HCT116 (cell line): ENCODE measurements around the gene ACSL5. TPM values are rescaled to one million over a fixed set of nuclear protein-coding genes. Genes with fewer than 3 reads are reported as not detected.
A peak's percentile ranks its signal among the peaks of the same experiment; 100 is the strongest.

Experiments used
- ATAC-seq: fragments of 200-7000 bp; cut with Tn5 transposase; 2 replicates; pipeline ENCODE4 v1.9.1; 2020; ENCODE audit warnings: mild to moderate bottlenecking, moderate library complexity
- BruUV-seq: library from RNA; stranded (reverse); fragments of 400-500 nt; replicated peaks from 2 replicates; lab custom pipeline; 2021; lab: Mats Ljungman, UMichigan
- CTCF ChIA-PET: fragments of 300-600 bp; sonication (Branson Sonifier 250); formaldehyde crosslinking; loops from one replicate; lab custom pipeline; 2021; ENCODE audit warnings: antibody characterized with exemption; lab: Charles Lee
- POLR2A ChIA-PET: fragments of 300-600, 350-600 bp; sonication (Branson Sonifier 250); formaldehyde crosslinking; loops from one replicate; lab custom pipeline; 2021; ENCODE audit warnings: antibody characterized with exemption; lab: Charles Lee
- RAD21 ChIA-PET, 2 experiments: fragments of 300-600 bp; sonication (Branson Sonifier 250); formaldehyde crosslinking; loops; one replicate each; lab custom pipeline; 2023; ENCODE audit warnings: low total read pairs in 2 of 2; ENCODE audit not compliant: uncharacterized antibody in 2 of 2, unreplicated experiment in 2 of 2, low non-redundant PET in 1 of 2; lab: Charles Lee
- DNase-seq: peaks from one replicate; pipeline ENCODE4 v3.0.0-alpha.2; 2010; ENCODE audit warnings: low read depth, low spot score
- H2AFZ ChIP-seq: fragments of 200-600 bp; shearing (Covaris generic), sonication (generic); 2 replicates; pipeline ENCODE4 v1.6.1; 2017; ENCODE audit warnings: low read depth, mixed run types, mixed read lengths, antibody characterized with exemption, low read length; ENCODE audit not compliant: poor library complexity, severe bottlenecking
- H3K27ac ChIP-seq: 2 replicates; pipeline ENCODE4 v1.5.1; 2012; ENCODE audit warnings: low read depth, low read length
- H3K27me3 ChIP-seq: fragments of 200-600 bp; sonication (generic); 2 replicates; pipeline ENCODE4 v1.6.1; 2016; ENCODE audit warnings: mixed run types, low read length, mixed read lengths; ENCODE audit not compliant: insufficient read depth
- H3K36me3 ChIP-seq, 2 experiments: fragments of 200-500 bp in 1 of 2; fragments of 200-600 bp in 1 of 2; sonication (Bioruptor generic) in 1 of 2; sonication (generic) in 1 of 2; 2 replicates each; pipeline versions ENCODE4 v1.5.1 to v1.6.1; 2014 to 2016; ENCODE audit warnings: low read length in 2 of 2, inconsistent platforms in 1 of 2, mixed read lengths in 1 of 2, mixed run types in 1 of 2; ENCODE audit not compliant: insufficient read depth in 2 of 2, control insufficient read depth in 1 of 2
- H3K4me1 ChIP-seq, 2 experiments: fragments of 200-600 bp in 1 of 2; sonication (generic) in 1 of 2; 2 replicates each; pipeline versions ENCODE4 v1.5.1 to v1.6.1; 2012 to 2017; ENCODE audit warnings: low read length in 2 of 2, inconsistent platforms in 1 of 2, mild to moderate bottlenecking in 1 of 2, mixed read lengths in 1 of 2, mixed run types in 1 of 2, moderate library complexity in 1 of 2; ENCODE audit not compliant: insufficient read depth in 2 of 2, control insufficient read depth in 1 of 2
- H3K4me2 ChIP-seq: fragments of 200-600 bp; sonication (generic); 2 replicates; pipeline ENCODE4 v1.6.1; 2017; ENCODE audit warnings: mixed run types, low read length, mixed read lengths
- H3K4me3 ChIP-seq, 2 experiments: fragments of 200-600 bp in 1 of 2; sonication (generic) in 1 of 2; replicated peaks in 1 of 2; 2 replicates each; pipeline ENCODE4 v1.5.1; 2011 to 2016; ENCODE audit warnings: low read length in 2 of 2, control low read depth in 1 of 2, low read depth in 1 of 2, mild to moderate bottlenecking in 1 of 2, mixed read lengths in 1 of 2, mixed run types in 1 of 2
- H3K79me2 ChIP-seq: fragments of 200-600 bp; sonication (generic); 2 replicates; pipeline ENCODE4 v1.6.1; 2017; ENCODE audit warnings: mild to moderate bottlenecking, mixed run types, low read length, moderate library complexity, mixed read lengths; ENCODE audit not compliant: insufficient read depth
- H3K9ac ChIP-seq: fragments of 200-600 bp; sonication (generic); 2 replicates; pipeline ENCODE4 v1.6.1; 2016; ENCODE audit warnings: low read length, mixed read lengths
- H3K9me2 ChIP-seq: fragments of 200-600 bp; sonication (generic), shearing (Covaris generic); 2 replicates; pipeline ENCODE4 v1.6.1; 2017; ENCODE audit warnings: mixed run types, mild to moderate bottlenecking, moderate library complexity; ENCODE audit not compliant: insufficient read depth
- H3K9me3 ChIP-seq, 2 experiments: fragments of 200-500 bp in 1 of 2; fragments of 200-600 bp in 1 of 2; sonication (Bioruptor generic) in 1 of 2; sonication (generic) in 1 of 2; 2 replicates each; pipeline ENCODE4 v1.6.1; 2014 to 2017; ENCODE audit warnings: low read length in 2 of 2, mixed read lengths in 2 of 2, inconsistent platforms in 1 of 2, low read depth in 1 of 2, mild to moderate bottlenecking in 1 of 2, mixed run types in 1 of 2, moderate library complexity in 1 of 2; ENCODE audit not compliant: control insufficient read depth in 1 of 2, insufficient read depth in 1 of 2
- H4K20me1 ChIP-seq: fragments of 200-600 bp; sonication (generic), shearing (Covaris generic); 2 replicates; pipeline ENCODE4 v1.6.1; 2017; ENCODE audit warnings: mixed run types, mild to moderate bottlenecking, moderate library complexity; ENCODE audit not compliant: insufficient read depth
- CEBPB ChIP-seq: IDR thresholded peaks from 2 replicates; pipeline ENCODE4 v1.6.1; 2012; ENCODE audit warnings: low read depth
- EGR1 ChIP-seq: IDR thresholded peaks from 2 replicates; pipeline ENCODE4 v1.6.1; 2012; ENCODE audit warnings: low read depth
- ELF1 ChIP-seq: IDR thresholded peaks from 2 replicates; pipeline ENCODE4 v1.6.1; 2012; ENCODE audit warnings: low read depth, borderline replicate concordance
- EZH2phosphoT487 ChIP-seq: fragments of 200-600 bp; IDR thresholded peaks from 2 replicates; pipeline ENCODE4 v1.6.1; 2018; ENCODE audit warnings: antibody characterized with exemption, borderline replicate concordance
- MAX ChIP-seq: IDR thresholded peaks from 2 replicates; pipeline ENCODE4 v1.6.1; 2012
- POLR2A ChIP-seq: IDR thresholded peaks from 2 replicates; pipeline ENCODE4 v1.7.0; 2011; ENCODE audit warnings: borderline replicate concordance; ENCODE audit not compliant: insufficient read depth, insufficient read length; ENCODE audit errors: extremely low read depth
- RAD21 ChIP-seq: IDR thresholded peaks from 2 replicates; pipeline ENCODE4 v1.6.1; 2012; ENCODE audit warnings: low read depth, mild to moderate bottlenecking
- SIN3A ChIP-seq: IDR thresholded peaks from 2 replicates; pipeline ENCODE4 v1.6.1; 2012; ENCODE audit warnings: low read depth
- SP1 ChIP-seq: IDR thresholded peaks from 2 replicates; pipeline ENCODE4 v1.6.1; 2012; ENCODE audit warnings: low read depth
- ZBTB33 ChIP-seq: IDR thresholded peaks from 2 replicates; pipeline ENCODE4 v1.6.1; 2011; ENCODE audit warnings: mild to moderate bottlenecking, low read length, moderate library complexity; ENCODE audit not compliant: insufficient replicate concordance; ENCODE audit errors: extremely low read depth
- ZFX ChIP-seq: fragments of 450-650 bp; IDR thresholded peaks from 2 replicates; pipeline ENCODE4 v1.6.1; 2017
- intact Hi-C: fragments of 100-400 bp; cut with micrococcal nuclease; formaldehyde crosslinking; loops from 2 replicates; pipeline ENCODE4 v1.10.0; 2022
- total RNA-seq: library from RNA; stranded (reverse); gene quantifications from one replicate; pipeline ENCODE4 v1.2.1, GENCODE V29; 2021; ENCODE audit not compliant: unreplicated experiment
- TF ChIP-seq, protein P1 (sequence below), 3 experiments: fragments of 200-600 bp in 1 of 3; sonication (generic) in 1 of 3; IDR thresholded peaks in 2 of 3; conservative IDR thresholded peaks in 1 of 3; 2 replicates each; pipeline ENCODE4 v1.5.1; 2012 to 2017; ENCODE audit warnings: low read depth in 2 of 3, low read length in 2 of 3, antibody characterized with exemption in 1 of 3, borderline replicate concordance in 1 of 3, control low read depth in 1 of 3, mild to moderate bottlenecking in 1 of 3, mixed read lengths in 1 of 3, mixed run types in 1 of 3, moderate library complexity in 1 of 3; ENCODE audit not compliant: insufficient read depth in 1 of 3

Gene ACSL5
- total RNA-seq, 1 experiment from 2014 or later = 195 TPM

GRCh38 chr10:112433136-112433535 lies 59.2 kb downstream of the ACSL5 start:
- ChIA-PET RAD21 (no interaction called here), CTCF (interaction anchor here (1.2 to 4.2 kb wide), 6 partner anchors 12 to 317 kb away, joined by 3 to 90 read pairs (median 28); no protein-coding TSS in a partner anchor), POLR2A (no interaction called here)
- peaks cover 13% of the 10 kb centered on the region; the same call in 1 of the 2 replicates for H3K79me2 ChIP-seq
- no peaks in the 10 kb centered on the region for H3K27me3 ChIP-seq
- TF ChIP-seq MAX = no peak
- TF ChIP-seq ZBTB33 = no peak
- peak; percentile 21; the same call in 1 of the 2 replicates for TF ChIP-seq EGR1
- TF ChIP-seq ELF1 = no peak
- H3K36me3 ChIP-seq = peaks cover 55 to 72% of the 10 kb centered on the region in 2 experiments
- H3K4me1 ChIP-seq = peaks cover 11 to 37% of the 10 kb centered on the region in 2 experiments; a peak in 3 of 4 replicates
- no peaks in the 10 kb centered on the region for H3K9me2 ChIP-seq
- no peak overlapping the region for H3K27ac ChIP-seq
- no peaks in the 10 kb centered on the region for H4K20me1 ChIP-seq
- no peak overlapping the region for H3K4me2 ChIP-seq
- H3K4me3 ChIP-seq = no peak overlapping the region
- H3K9me3 ChIP-seq = no peaks in the 10 kb centered on the region
- DNase-seq (no peak), ATAC-seq (no peak)
- H2AFZ ChIP-seq = no peak overlapping the region
- BruUV-seq = no TSS peak
- intact Hi-C loops = loop anchor here (5.0 to 10.0 kb wide), 2 partner anchors 251 to 678 kb away; partner anchors contain the start of gene GPAM
- no peak overlapping the region for H3K9ac ChIP-seq

DNA sequence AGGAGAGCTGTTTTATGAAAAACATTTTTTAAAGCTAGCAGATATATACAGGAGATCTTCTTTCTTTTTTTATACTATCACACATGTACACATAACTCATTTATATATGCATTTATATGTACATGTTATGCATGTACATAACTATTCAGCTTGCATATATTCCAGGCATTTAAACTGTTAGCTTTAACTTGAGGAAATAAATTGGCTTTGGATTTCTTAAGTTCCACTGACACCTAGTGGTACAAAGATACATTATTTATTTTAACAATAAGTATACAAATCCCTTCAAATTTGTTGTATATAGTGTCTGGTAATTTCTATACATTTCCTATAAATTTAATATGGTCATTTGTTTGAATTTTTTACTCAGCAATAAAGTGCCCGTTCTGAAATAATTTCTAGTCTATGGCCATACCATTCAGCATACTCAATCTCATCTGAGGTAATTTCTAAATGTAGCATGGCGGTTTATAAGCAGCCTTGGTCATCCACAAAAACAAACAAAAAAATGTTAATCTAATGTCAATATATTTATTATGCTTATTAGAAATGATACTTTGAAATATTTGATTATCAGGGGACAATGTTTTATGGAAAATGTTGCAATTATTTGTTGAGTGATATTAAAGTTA lies 61.2 kb downstream of the ACSL5 start:
- intact Hi-C loops = loop anchor here (1.0 to 10.0 kb wide), 6 partner anchors 114 to 680 kb away; partner anchors contain the start of gene GPAM
- RAD21 ChIA-PET = interaction anchor here (0.8 to 1.6 kb wide), 12 partner anchors 10 to 298 kb away, joined by 3 to 8 read pairs (median 4); no protein-coding TSS in a partner anchor
- POLR2A ChIA-PET = interaction anchor here (0.7 to 2.0 kb wide), 8 partner anchors 9 to 1688 kb away, joined by 3 to 6 read pairs (median 3); partner anchors contain the start of gene ACSL5
- no peak overlapping the region for H3K4me3 ChIP-seq
- no peak overlapping the region for H3K9ac ChIP-seq
- H3K79me2 ChIP-seq = peaks cover 14% of the 10 kb centered on the region
- CTCF ChIA-PET = interaction anchor here (0.6 to 4.2 kb wide), 53 partner anchors 9 to 1128 kb away, joined by 3 to 90 read pairs (median 5); partner anchors contain the start of genes ACSL5, GPAM, VTI1A and ZDHHC6
- peaks cover 67 to 75% of the 10 kb centered on the region in 2 experiments for H3K36me3 ChIP-seq
- no peak overlapping the region for H3K4me2 ChIP-seq
- H4K20me1 ChIP-seq = no peaks in the 10 kb centered on the region
- H3K27me3 ChIP-seq = no peaks in the 10 kb centered on the region
- peaks cover 4 to 18% of the 10 kb centered on the region in 2 experiments; a peak in 3 of 4 replicates for H3K4me1 ChIP-seq
- no peak for TF ChIP-seq EZH2phosphoT487
- TF ChIP-seq RAD21 = peak; percentile 98
- no peak for TF ChIP-seq SIN3A
- TF ChIP-seq SP1 = 0 out of 2 replicates have a peak, but pooled peaks have one; percentile 8
- TF ChIP-seq ZFX = no peak
- 0 out of 2 replicates have a peak, but pooled peaks have one; percentile 25 for TF ChIP-seq CEBPB
- TF ChIP-seq POLR2A = no peak
- TF ChIP-seq, protein P1, sequence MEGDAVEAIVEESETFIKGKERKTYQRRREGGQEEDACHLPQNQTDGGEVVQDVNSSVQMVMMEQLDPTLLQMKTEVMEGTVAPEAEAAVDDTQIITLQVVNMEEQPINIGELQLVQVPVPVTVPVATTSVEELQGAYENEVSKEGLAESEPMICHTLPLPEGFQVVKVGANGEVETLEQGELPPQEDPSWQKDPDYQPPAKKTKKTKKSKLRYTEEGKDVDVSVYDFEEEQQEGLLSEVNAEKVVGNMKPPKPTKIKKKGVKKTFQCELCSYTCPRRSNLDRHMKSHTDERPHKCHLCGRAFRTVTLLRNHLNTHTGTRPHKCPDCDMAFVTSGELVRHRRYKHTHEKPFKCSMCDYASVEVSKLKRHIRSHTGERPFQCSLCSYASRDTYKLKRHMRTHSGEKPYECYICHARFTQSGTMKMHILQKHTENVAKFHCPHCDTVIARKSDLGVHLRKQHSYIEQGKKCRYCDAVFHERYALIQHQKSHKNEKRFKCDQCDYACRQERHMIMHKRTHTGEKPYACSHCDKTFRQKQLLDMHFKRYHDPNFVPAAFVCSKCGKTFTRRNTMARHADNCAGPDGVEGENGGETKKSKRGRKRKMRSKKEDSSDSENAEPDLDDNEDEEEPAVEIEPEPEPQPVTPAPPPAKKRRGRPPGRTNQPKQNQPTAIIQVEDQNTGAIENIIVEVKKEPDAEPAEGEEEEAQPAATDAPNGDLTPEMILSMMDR (IDR thresholded peaks at IDR 0.05 in 2 of 3, conservative IDR thresholded peaks at IDR 0.05 in 1 of 3; ENCODE audit: borderline replicate concordance in 1 of 3, insufficient read depth in 1 of 3, low read depth in 2 of 3, low read length in 2 of 3) = peak; percentile 13 to 93 (median 82); a peak in 5 of 6 replicates
- H3K27ac ChIP-seq = no peak overlapping the region
- H3K9me3 ChIP-seq = no peaks in the 10 kb centered on the region
- H2AFZ ChIP-seq = no peak overlapping the region
- no TSS peak for BruUV-seq
- ATAC-seq (peak; percentile 65), DNase-seq (peak; percentile 55)
- no peaks in the 10 kb centered on the region for H3K9me2 ChIP-seq
